Activated T-cell treated with anti-CD3 and anti-CD28 coated beads, Interleukin-2, amount 50 U/mL, for 48 hours (primary cell): ENCODE results near the gene PLXNC1.
"Not testable (repeated sequence)": the region's sequence is repeated elsewhere in the genome, so short reads cannot be mapped to it uniquely, and the experiment has no call there.

Experiments used
- DNase-seq, 2 experiments: peaks; one replicate each; pipeline ENCODE4 v3.0.0-alpha.2; 2020

The PLXNC1 gene

DNA sequence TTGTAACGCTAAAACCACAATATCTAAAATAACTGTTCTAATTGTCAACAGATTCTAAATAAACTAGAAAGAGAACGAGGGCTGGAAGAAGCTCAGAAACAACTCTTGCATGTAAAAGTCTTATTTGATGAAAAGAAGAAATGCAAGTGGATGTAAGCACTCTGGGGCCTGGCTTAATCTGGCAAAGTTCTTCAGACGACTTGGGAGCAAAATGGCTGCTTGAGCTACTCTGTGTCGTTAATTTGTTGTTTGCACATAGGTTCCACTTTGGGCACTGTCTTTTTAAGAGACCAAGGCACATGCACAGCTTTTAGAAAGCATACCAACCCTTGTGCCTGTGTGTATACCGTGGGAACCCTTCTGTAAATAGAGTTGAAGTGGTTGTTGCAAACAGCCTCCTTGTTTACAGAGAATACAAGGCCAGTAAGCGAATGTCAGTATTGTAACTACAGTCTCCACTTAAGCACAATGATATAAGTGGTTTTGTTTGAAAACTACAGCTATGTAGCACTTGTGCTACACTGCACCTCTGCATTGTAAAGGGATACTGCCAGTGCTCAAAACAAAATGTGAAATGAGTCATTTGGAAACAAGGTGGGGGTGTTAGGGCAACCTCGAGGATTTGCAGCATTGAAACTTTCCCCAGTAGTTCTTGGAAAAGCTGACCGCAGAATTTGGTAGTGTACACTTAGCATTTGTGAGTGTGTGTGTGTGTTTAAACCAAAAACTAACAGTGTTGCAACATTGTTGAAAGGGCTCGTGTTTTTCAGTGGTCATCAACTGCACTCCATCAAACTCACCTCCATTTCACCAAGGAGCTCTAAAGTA, 157.0 kb downstream of the PLXNC1 start:
- peak; percentile 42 to 59 for DNase-seq

GRCh38 chr12:94308612-94309011, 160.2 kb downstream of the PLXNC1 start:
- no peak for DNase-seq

DNA sequence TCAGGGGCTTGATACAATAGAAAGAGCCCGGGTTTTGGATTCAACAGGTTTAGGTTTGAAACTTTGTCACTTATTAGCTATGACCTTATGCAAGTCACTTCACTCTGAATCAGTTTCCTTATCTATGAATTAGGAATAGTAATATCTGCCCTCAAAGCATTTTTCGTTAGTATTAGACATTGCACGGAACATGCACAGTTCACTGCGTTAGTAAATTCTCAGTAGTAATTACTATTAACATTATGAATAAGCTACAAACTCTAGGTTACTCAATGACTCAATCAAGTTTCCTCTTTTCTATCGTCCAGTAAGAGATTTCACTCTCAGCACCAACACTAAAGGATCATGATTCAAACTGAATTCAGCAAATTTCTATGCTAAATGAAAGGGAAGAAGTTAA, 161.0 kb downstream of the PLXNC1 start:
- no peak for DNase-seq

DNA sequence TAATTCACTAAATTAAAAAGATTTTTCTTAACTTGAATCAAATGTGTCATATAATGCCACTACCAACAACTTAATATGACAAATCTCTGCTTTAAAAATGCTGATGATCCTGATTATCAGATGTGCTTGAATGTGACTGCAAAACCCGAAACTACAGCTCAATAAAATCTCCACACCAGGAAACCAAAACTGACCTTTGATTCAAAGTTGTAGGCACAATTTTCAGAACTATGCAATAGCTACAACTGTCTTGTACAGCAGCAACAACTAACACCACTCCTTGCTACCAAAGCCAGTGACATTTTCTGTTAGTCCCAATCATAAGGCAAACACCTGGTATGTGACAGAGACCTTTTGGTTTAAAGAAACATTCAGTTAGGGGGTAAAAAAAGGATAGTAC, 164.0 kb downstream of the PLXNC1 start:
- DNase-seq = no peak

DNA sequence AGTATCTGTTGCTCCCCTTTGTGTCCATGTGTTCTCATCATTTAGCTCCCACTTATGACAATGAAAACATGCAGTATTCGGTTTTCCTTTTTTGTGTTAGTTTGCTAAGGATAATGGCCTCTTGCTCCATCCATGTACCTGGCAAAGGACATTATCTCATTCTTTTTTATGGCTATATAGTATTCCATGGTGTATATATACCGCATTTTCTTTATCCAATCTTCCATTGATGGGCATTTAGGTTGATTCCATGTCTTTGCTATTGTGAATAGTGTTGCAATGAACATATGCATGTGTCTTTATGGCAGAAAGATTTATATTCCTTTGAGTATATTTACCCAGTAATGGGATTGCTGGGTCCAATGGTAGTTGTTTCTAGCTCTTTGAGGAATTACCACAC, 168.2 kb downstream of the PLXNC1 start:
- not testable (repeated sequence) for DNase-seq

GRCh38 chr12:94318181-94318580, 169.8 kb downstream of the PLXNC1 start:
- no peak for DNase-seq

- no peak for DNase-seq
Observed at GRCh38 chr12:94320109-94320508, 171.7 kb downstream of the PLXNC1 start.

DNA sequence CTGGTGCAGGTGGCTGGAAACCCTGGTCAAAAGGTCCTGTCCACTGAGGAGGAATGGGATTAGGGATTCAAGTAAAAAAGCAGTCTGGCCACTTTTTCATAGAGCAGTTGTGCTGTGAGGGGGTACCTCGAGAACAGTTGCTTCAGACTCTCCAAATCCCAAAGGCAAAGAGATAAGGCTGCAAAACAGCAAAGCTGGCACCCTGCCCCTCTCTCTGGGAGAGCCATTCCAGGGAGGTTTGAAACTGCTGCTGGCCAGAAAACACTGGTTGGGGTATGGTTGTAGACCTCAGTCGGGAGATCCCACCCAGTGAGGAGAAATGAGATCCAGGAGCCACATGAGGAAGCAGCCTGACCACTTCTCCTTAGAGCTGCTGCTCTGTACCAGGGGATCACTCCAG, 174.0 kb downstream of the PLXNC1 start:
- DNase-seq = no peak

DNA sequence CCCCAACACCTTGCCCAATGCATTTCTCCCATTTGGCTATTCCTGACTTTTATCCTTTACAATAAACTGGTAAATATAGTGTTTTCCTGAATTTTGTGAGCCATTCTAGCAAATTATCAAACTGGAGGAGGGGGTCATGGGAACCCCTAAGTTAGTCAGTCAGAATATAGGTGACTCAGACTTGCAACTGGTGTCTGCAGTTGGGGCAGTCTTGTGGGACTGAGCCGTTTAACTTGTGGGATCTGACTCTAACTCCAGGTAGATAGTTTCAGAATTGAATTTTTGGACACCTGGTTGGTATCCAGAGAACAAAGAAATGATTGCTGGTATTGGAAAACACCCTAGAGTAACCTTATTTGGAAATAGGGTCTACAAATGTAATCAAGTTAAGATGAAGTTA, 177.9 kb downstream of the PLXNC1 start:
- DNase-seq = no peak

DNA sequence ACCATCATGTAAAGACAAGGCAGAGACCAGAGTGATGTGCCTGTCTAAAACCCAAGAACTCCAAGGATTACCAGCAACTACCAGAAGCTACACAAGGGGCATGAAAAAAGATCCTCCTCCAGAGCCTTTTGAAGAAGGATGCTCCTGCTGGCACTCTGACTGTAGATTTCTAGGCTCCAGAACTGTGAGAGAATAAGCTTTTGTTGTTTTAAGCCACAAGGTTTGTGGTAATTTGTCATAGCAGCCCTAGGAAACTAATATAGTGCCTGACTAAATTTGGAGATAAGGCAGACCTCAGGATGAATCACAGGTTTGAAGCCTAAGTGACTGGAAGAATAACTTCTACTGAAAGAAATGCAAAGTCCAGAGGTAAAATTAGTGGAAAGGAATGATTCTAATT, 178.3 kb downstream of the PLXNC1 start:
- peak in 1 of 2 experiments; percentile 28 for DNase-seq

GRCh38 chr12:94327809-94328208, 179.4 kb downstream of the PLXNC1 start:
- DNase-seq = no peak

DNA sequence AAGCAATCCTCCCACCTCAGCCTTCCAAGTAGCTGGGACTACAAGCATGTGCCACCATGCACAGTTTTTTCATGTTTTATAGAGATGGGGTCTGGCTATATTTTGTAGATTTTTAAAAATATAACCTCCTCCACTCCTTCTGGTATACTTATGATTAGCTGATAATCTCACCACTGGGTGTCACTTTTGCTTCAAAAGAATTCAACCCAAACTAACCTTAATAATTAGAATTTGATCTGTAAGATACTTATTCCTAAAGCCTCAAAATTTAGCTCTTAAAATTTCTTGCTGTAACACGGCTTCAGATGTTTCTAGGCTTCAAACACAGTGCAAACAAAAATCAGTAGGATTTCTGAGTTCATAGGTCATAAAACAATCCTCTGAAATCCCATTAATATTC, 181.0 kb downstream of the PLXNC1 start:
- no peak for DNase-seq

- no peak for DNase-seq
Observed at GRCh38 chr12:94333396-94333795, 185.0 kb downstream of the PLXNC1 start.

- no peak for DNase-seq
Observed at GRCh38 chr12:94336211-94336925, 188.0 kb downstream of the PLXNC1 start.

GRCh38 chr12:94338006-94338794, 189.8 kb downstream of the PLXNC1 start:
- no peak for DNase-seq

DNA sequence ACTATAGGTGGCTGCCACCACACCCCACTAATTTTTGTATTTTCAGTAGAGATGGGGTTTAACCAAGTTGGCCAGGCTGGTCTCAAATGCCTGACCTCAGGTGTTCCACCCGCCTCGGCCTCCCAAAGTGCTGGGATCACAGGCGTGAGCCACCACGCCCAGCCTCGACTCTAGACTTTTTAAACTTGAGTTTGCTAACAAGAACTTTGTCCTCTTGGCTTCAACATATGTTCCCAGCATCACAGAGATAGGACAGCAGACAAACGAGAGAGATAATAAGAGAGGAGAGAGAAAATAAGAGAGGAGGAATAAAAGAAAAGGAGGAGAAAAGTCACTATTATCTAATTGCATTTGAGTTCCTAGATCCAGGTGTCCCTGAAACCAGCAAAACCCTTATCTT, 192.2 kb downstream of the PLXNC1 start:
- DNase-seq = no peak

DNA sequence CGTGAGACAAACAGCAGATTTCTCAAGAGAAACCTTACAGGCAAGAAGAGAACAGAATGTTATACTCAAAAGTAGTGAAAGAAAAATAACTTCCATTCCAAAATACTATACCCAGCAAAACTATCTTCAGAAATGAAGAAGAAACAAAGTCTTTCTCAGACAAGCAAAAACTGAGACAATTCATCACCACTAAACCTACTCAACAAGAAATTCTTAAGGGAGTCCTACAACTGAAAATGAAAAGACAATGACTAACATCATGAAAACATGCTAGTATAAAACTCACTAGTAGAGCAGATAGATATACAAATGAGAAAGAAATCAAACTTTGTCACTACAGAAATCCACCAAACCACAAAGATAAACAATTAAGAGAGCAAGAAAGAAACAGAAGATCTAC, 204.8 kb downstream of the PLXNC1 start:
- DNase-seq = no peak
